H9 (cell line): ENCODE measurements around the gene CDYL2. TPM values are rescaled to one million over a fixed set of nuclear protein-coding genes. Genes with fewer than 3 reads are reported as not detected.

Source experiments
- DNase-seq: peaks from one replicate; pipeline ENCODE4 v3.0.0-alpha.2; 2017
- H2AFZ ChIP-seq: one replicate; pipeline ENCODE4 v1.6.1; 2013; ENCODE audit warnings: mild to moderate bottlenecking, low read length, control low read depth, moderate library complexity
- H2AK5ac ChIP-seq: 2 replicates; pipeline ENCODE4 v1.6.1; 2013; ENCODE audit warnings: low read length, control low read depth, mixed read lengths; ENCODE audit not compliant: insufficient read length
- H2BK120ac ChIP-seq: one replicate; pipeline ENCODE4 v1.6.1; 2013; ENCODE audit warnings: low read depth, mild to moderate bottlenecking, low read length, control low read depth, inconsistent platforms; ENCODE audit not compliant: poor library complexity, severe bottlenecking
- H2BK12ac ChIP-seq: 2 replicates; pipeline ENCODE4 v1.6.1; 2013; ENCODE audit warnings: low read length, control low read depth, mixed read lengths, low read depth; ENCODE audit not compliant: insufficient read length
- H2BK15ac ChIP-seq: 2 replicates; pipeline ENCODE4 v1.6.1; 2013; ENCODE audit warnings: low read depth, low read length, control low read depth
- H2BK20ac ChIP-seq: one replicate; pipeline ENCODE4 v1.6.1; 2013; ENCODE audit warnings: low read depth, mild to moderate bottlenecking, low read length, control low read depth, inconsistent platforms; ENCODE audit not compliant: poor library complexity, severe bottlenecking
- H2BK5ac ChIP-seq: 2 replicates; pipeline ENCODE4 v1.6.1; 2013; ENCODE audit warnings: low read length, control low read depth, mixed read lengths; ENCODE audit not compliant: insufficient read length
- H3K14ac ChIP-seq: 2 replicates; pipeline ENCODE4 v1.6.1; 2013; ENCODE audit warnings: low read length, control low read depth; ENCODE audit not compliant: insufficient read depth
- H3K18ac ChIP-seq: 2 replicates; pipeline ENCODE4 v1.6.1; 2013; ENCODE audit warnings: low read depth, mild to moderate bottlenecking, mixed read lengths, low read length, control low read depth; ENCODE audit not compliant: insufficient read length
- H3K23ac ChIP-seq: 2 replicates; pipeline ENCODE4 v1.6.1; 2013; ENCODE audit warnings: low read length, control low read depth, mixed read lengths, low read depth; ENCODE audit not compliant: insufficient read length
- H3K23me2 ChIP-seq: 2 replicates; pipeline ENCODE4 v1.6.1; 2013; ENCODE audit warnings: low read depth, mild to moderate bottlenecking, mixed read lengths, low read length, control low read depth; ENCODE audit not compliant: insufficient read length, poor library complexity, severe bottlenecking
- H3K27ac ChIP-seq: 2 replicates; pipeline ENCODE4 v1.5.1; 2013; ENCODE audit warnings: low read length, control low read depth, mixed read lengths, low read depth; ENCODE audit not compliant: insufficient read length
- H3K27me3 ChIP-seq: 2 replicates; pipeline ENCODE4 v1.6.1; 2013; ENCODE audit warnings: low read length, control low read depth, inconsistent platforms; ENCODE audit not compliant: insufficient read depth
- H3K4ac ChIP-seq: 2 replicates; pipeline ENCODE4 v1.6.1; 2013; ENCODE audit warnings: low read depth, mild to moderate bottlenecking, control low read depth, inconsistent platforms, low read length, moderate library complexity
- H3K4me1 ChIP-seq: 2 replicates; pipeline ENCODE4 v1.6.1; 2013; ENCODE audit warnings: low read length, control low read depth, inconsistent platforms; ENCODE audit not compliant: insufficient read depth
- H3K4me2 ChIP-seq: 2 replicates; pipeline ENCODE4 v1.6.1; 2013; ENCODE audit warnings: low read length, control low read depth, mixed read lengths; ENCODE audit not compliant: insufficient read length, insufficient read depth
- H3K56ac ChIP-seq: 2 replicates; pipeline ENCODE4 v1.6.1; 2013; ENCODE audit warnings: low read depth, mild to moderate bottlenecking, mixed read lengths, low read length, control low read depth; ENCODE audit not compliant: insufficient read length
- H3K79me1 ChIP-seq: 2 replicates; pipeline ENCODE4 v1.6.1; 2013; ENCODE audit warnings: low read depth, mild to moderate bottlenecking, moderate library complexity, low read length, control low read depth, inconsistent platforms; ENCODE audit not compliant: insufficient read depth, poor library complexity, severe bottlenecking
- H3K79me2 ChIP-seq: 2 replicates; pipeline ENCODE4 v1.6.1; 2013; ENCODE audit warnings: low read length, control low read depth, inconsistent platforms; ENCODE audit not compliant: insufficient read depth
- H3K9ac ChIP-seq: 2 replicates; pipeline ENCODE4 v1.6.1; 2013; ENCODE audit warnings: low read length, control low read depth, mixed read lengths; ENCODE audit not compliant: insufficient read length; ENCODE audit errors: extremely low read depth
- H3K9me3 ChIP-seq: one replicate; pipeline ENCODE4 v1.6.1; 2013; ENCODE audit warnings: low read depth, low read length, inconsistent platforms; ENCODE audit not compliant: control insufficient read depth
- H3T11ph ChIP-seq: one replicate; pipeline ENCODE4 v1.6.1; 2013; ENCODE audit warnings: mild to moderate bottlenecking, low read length, control low read depth, inconsistent platforms
- H4K20me1 ChIP-seq: one replicate; pipeline ENCODE4 v1.6.1; 2013; ENCODE audit not compliant: control insufficient read depth, insufficient read length, insufficient read depth
- H4K5ac ChIP-seq: 2 replicates; pipeline ENCODE4 v1.6.1; 2013; ENCODE audit warnings: low read depth, mild to moderate bottlenecking, mixed read lengths, low read length, control low read depth; ENCODE audit not compliant: insufficient read length
- H4K8ac ChIP-seq: replicated peaks from 2 replicates; pipeline ENCODE4 v1.6.1; 2013; ENCODE audit warnings: low read length, control low read depth, mixed read lengths, low read depth; ENCODE audit not compliant: insufficient read length
- H4K91ac ChIP-seq: 2 replicates; pipeline ENCODE4 v1.6.1; 2013; ENCODE audit warnings: low read depth, mild to moderate bottlenecking, moderate library complexity, mixed read lengths, low read length, control low read depth; ENCODE audit not compliant: insufficient read length
- H3K27ac Mint-ChIP-seq, 3 experiments: 2 replicates in 2 of 3; 3 replicates in 1 of 3; pipeline ENCODE4 v1.8.0; 2020 to 2021; ENCODE audit warnings: mixed read lengths in 3 of 3, mild to moderate bottlenecking in 1 of 3, moderate library complexity in 1 of 3
- H3K27me3 Mint-ChIP-seq: 2 replicates; pipeline ENCODE4 v1.8.0; 2021; ENCODE audit warnings: low read depth, mild to moderate bottlenecking, moderate library complexity, mixed read lengths
- H3K36me3 Mint-ChIP-seq, 3 experiments: 2 replicates in 2 of 3; 3 replicates in 1 of 3; pipeline ENCODE4 v1.8.0; 2020 to 2021; ENCODE audit warnings: low read depth in 3 of 3, mixed read lengths in 3 of 3; ENCODE audit not compliant: insufficient read depth in 1 of 3
- H3K4me1 Mint-ChIP-seq, 2 experiments: 2 replicates each; pipeline ENCODE4 v1.8.0; 2020; ENCODE audit warnings: mixed read lengths in 2 of 2
- H3K4me3 Mint-ChIP-seq, 2 experiments: 2 replicates in 1 of 2; 3 replicates in 1 of 2; pipeline ENCODE4 v1.8.0; 2020 to 2021; ENCODE audit warnings: mild to moderate bottlenecking in 2 of 2, mixed read lengths in 2 of 2, moderate library complexity in 1 of 2
- H3K9me3 Mint-ChIP-seq, 2 experiments: 2 replicates in 1 of 2; 3 replicates in 1 of 2; pipeline ENCODE4 v1.8.0; 2020; ENCODE audit warnings: mild to moderate bottlenecking in 2 of 2, mixed read lengths in 2 of 2, moderate library complexity in 1 of 2
- CTCF ChIP-seq: fragments of 200-600 bp; sonication (generic); conservative IDR thresholded peaks from 3 replicates; pipeline ENCODE4 v1.8.0; 2021; ENCODE audit warnings: antibody characterized with exemption, mild to moderate bottlenecking
- WGBS: extraction: QIAGEN DNeasy Blood & Tissue Kit; methylation state at CpG from one replicate; pipeline ENCODE4 v1.1.7; 2013; ENCODE audit warnings: missing lambda C conversion rate, low lambda C conversion rate, mixed read lengths; ENCODE audit not compliant: insufficient read length; ENCODE audit errors: extremely low coverage; 5-methylcytosine and 5-hydroxymethylcytosine counted together
- total RNA-seq: library from RNA; stranded (reverse); gene quantifications from 2 replicates; pipeline ENCODE4 v1.2.1, GENCODE V29; 2021

The CDYL2 gene
- total RNA-seq, 1 experiment from 2014 or later: 4.2 TPM

GRCh38 chr16:80851831-80852230 lies 47.4 kb upstream of the CDYL2 start:
- Histone ChIP-seq H2BK120ac (no peak overlapping the region), H3K56ac (no peak overlapping the region), H2BK20ac (no peak overlapping the region), H2AFZ (peak overlapping the region; percentile 9), H2AK5ac (no peak overlapping the region), H3K23me2 (no peaks in the 10 kb centered on the region), H3K79me2 (no peaks in the 10 kb centered on the region), H3K9me3 (no peaks in the 10 kb centered on the region), H2BK15ac (no peak overlapping the region), H3K18ac (no peak overlapping the region), H3K4ac (no peak overlapping the region), H4K5ac (no peak overlapping the region), H3K9ac (no peak overlapping the region), H4K91ac (no peak overlapping the region), H4K8ac (no peak overlapping the region), H3K27ac (no peak overlapping the region), H3K14ac (no peak overlapping the region), H3K27me3 (no peaks in the 10 kb centered on the region), H3K79me1 (no peaks in the 10 kb centered on the region), H3K4me2 (no peak overlapping the region), H4K20me1 (no peaks in the 10 kb centered on the region), H3K23ac (no peak overlapping the region), H2BK12ac (no peak overlapping the region), H2BK5ac (no peak overlapping the region), H3T11ph (no peak overlapping the region), H3K4me1 (no peaks in the 10 kb centered on the region)
- no CpG with 5 or more reads among the region's 6 CpGs for WGBS
- Mint-ChIP-seq H3K9me3 (no peaks in the 10 kb centered on the region), H3K36me3 (no peaks in the 10 kb centered on the region), H3K27me3 (peaks cover 4% of the 10 kb centered on the region; the same call in 1 of the 2 replicates), H3K4me1 (no peaks in the 10 kb centered on the region), H3K4me3 (no peak overlapping the region), H3K27ac (no peak overlapping the region)
- TF ChIP-seq CTCF: no peak
- no peak for DNase-seq
